Stimulated activated CD8-positive, alpha-beta memory T cell treated with anti-CD3 and anti-CD28 coated beads, Interleukin-12 subunit alpha, Interleukin-12 subunit beta, amount 100 ng/mL, for 24 hours (primary cell): Measurements from ENCODE around the gene TBCK.

Source experiments
- DNase-seq: peaks from one replicate; pipeline ENCODE4 v3.0.0-alpha.2; 2020; ENCODE audit errors: extremely low read depth

Gene TBCK

DNA sequence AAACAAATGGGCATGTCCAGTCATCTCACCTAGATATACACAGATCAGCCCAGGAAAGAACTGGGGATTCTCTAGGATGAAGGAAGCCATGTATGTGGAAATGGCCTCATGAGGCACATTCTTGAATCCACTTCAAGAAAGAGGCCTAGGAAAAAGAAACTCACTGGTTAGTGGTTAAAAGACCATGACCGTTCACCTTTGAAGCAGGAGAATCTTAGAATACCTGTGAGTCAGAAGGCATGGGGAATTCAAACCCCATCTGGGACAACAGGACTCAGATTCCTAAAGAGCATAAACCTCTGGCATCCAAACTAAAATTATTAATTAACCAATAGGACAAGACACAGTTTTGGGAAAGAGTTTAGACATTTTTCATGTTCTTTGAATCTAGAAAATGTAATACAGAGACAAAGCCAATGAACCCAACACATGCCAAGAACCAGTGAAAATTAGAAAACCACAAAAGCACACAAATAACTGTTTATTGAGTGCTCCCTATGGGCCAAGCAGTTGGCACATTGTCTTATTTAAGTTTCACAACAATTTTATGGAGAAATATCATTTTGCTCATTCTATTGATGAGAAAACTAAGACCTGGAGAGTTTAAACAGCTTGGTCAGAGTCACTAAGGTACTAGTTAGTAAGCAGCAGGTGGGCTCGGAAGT, 323.2 kb downstream of the TBCK start:
- DNase-seq: no peak

DNA sequence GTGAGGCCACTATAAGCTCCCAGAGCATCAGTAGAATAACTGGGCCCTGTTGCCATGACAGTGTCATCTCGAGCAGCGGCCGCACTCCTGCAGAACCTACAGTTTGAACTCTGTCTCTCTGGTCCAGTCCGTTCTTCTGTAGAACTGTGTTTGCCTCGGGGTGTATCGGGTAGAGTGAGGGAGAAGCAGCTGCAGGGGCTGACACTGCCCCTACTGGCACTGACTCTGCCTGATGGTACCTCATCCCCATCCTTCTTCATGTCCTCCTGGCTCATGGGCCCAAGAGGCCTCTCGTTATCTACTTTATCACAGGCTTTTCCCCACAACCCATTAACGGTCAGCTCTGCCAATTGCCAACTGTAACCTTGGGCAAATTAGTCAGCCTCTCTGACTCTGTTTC, 324.3 kb downstream of the TBCK start:
- DNase-seq: no peak
